ENCODE results near the gene CCNJL. TPM values are rescaled to one million over a fixed set of nuclear protein-coding genes. Genes with fewer than 3 reads are reported as not detected.

The CCNJL gene
- total and polyA plus RNA-seq, 2 experiments from 2014 or later: 8.1 to 10.8 TPM

GRCh38 chr5:160310140-160310539, 2.2 kb downstream of the CCNJL start:
- H3K9me3 ChIP-seq (ENCODE audit: low read depth): no peaks in the 10 kb centered on the region
- H3K4me2 ChIP-seq: peak overlapping the region; percentile 98
- no peak for TF ChIP-seq EZH2phosphoT487 (IDR thresholded peaks at IDR 0.05; ENCODE audit: low read depth, severe bottlenecking, unreplicated experiment)
- TF ChIP-seq EZH2 (IDR thresholded peaks at IDR 0.05; ENCODE audit: borderline replicate concordance): no peak
- TF ChIP-seq, protein P1, sequence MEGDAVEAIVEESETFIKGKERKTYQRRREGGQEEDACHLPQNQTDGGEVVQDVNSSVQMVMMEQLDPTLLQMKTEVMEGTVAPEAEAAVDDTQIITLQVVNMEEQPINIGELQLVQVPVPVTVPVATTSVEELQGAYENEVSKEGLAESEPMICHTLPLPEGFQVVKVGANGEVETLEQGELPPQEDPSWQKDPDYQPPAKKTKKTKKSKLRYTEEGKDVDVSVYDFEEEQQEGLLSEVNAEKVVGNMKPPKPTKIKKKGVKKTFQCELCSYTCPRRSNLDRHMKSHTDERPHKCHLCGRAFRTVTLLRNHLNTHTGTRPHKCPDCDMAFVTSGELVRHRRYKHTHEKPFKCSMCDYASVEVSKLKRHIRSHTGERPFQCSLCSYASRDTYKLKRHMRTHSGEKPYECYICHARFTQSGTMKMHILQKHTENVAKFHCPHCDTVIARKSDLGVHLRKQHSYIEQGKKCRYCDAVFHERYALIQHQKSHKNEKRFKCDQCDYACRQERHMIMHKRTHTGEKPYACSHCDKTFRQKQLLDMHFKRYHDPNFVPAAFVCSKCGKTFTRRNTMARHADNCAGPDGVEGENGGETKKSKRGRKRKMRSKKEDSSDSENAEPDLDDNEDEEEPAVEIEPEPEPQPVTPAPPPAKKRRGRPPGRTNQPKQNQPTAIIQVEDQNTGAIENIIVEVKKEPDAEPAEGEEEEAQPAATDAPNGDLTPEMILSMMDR (IDR thresholded peaks at IDR 0.05; ENCODE audit: poor library complexity): no peak
- no peak overlapping the region for H3K4me3 ChIP-seq
- no peaks in the 10 kb centered on the region for H3K9me2 ChIP-seq (replicated peaks; ENCODE audit: insufficient read depth)
- H2AFZ ChIP-seq: no peak overlapping the region
- H3K79me2 ChIP-seq: peaks cover 43% of the 10 kb centered on the region
- DNase-seq (ENCODE audit: low spot score): no peak
- no peaks in the 10 kb centered on the region for H4K20me1 ChIP-seq (ENCODE audit: insufficient read depth, poor library complexity, severe bottlenecking)
- peaks cover 12% of the 10 kb centered on the region for H3K4me1 ChIP-seq (ENCODE audit: insufficient read depth)
- H3K27me3 ChIP-seq: no peaks in the 10 kb centered on the region
- no peak overlapping the region for H3K27ac ChIP-seq
- H3K36me3 ChIP-seq (replicated peaks; ENCODE audit: insufficient read depth, low read depth): no peaks in the 10 kb centered on the region
- 96% methylated on average over 4 of the region's 4 CpGs for WGBS (ENCODE audit: low lambda C conversion rate, missing lambda C conversion rate)

DNA sequence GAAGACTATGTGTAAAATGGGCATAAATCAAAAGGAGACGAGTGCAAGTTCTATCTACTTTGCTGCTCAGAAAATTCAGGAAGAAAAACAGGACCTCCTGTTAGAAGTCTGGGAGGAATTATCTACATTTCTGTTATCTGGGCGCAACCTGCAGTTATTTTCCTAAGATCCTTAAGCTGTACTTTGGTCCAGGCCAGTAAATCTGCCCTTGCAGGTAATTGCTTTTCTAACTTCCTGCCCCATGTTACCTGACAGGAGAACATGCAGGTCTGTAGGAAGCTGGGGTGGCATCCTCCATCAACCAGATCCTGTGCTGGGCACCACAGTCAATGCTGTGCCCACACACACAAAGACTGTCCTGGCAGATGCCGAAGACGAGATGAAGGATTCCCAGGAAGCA, 5.7 kb downstream of the CCNJL start:
- peak; percentile 45 for DNase-seq (ENCODE audit: low spot score)
- H3K36me3 ChIP-seq (replicated peaks; ENCODE audit: insufficient read depth, low read depth): no peaks in the 10 kb centered on the region
- no peaks in the 10 kb centered on the region for H4K20me1 ChIP-seq (ENCODE audit: insufficient read depth, poor library complexity, severe bottlenecking)
- peaks cover 16% of the 10 kb centered on the region for H3K4me1 ChIP-seq (ENCODE audit: insufficient read depth)
- H3K4me2 ChIP-seq: peak overlapping the region; percentile 59
- no peaks in the 10 kb centered on the region for H3K9me2 ChIP-seq (replicated peaks; ENCODE audit: insufficient read depth)
- WGBS (ENCODE audit: low lambda C conversion rate, missing lambda C conversion rate): 70% methylated on average over 4 of the region's 4 CpGs
- peak overlapping the region; percentile 80 for H3K27ac ChIP-seq
- no peaks in the 10 kb centered on the region for H3K27me3 ChIP-seq
- no peaks in the 10 kb centered on the region for H3K9me3 ChIP-seq (ENCODE audit: low read depth)
- H2AFZ ChIP-seq: no peak overlapping the region
- H3K4me3 ChIP-seq: no peak overlapping the region
- TF ChIP-seq EZH2phosphoT487 (IDR thresholded peaks at IDR 0.05; ENCODE audit: low read depth, severe bottlenecking, unreplicated experiment) (no peak), EZH2 (IDR thresholded peaks at IDR 0.05; ENCODE audit: borderline replicate concordance) (no peak)
- TF ChIP-seq, protein P1 (IDR thresholded peaks at IDR 0.05; ENCODE audit: poor library complexity): no peak
- peaks cover 50% of the 10 kb centered on the region for H3K79me2 ChIP-seq

DNA sequence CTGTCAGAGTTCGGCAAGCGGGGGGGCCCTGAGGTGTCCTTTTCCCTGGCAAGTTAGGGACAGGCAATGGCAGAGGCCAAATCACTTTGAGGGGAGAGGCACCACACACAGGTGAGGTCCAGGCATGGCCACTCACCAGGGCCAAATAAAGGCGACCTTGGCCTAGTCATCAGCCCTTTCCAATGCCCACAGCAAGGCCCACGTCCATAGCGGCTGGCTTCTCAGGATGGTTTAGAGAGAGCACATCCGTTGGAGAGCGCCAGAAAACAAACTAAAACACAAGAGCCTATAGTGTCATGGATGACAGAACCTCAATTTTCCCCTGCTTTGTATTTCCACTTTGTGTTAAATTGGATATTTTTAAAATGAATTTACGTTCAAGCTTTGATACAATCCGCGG, 7.0 kb downstream of the CCNJL start:
- no peaks in the 10 kb centered on the region for H3K9me2 ChIP-seq (replicated peaks; ENCODE audit: insufficient read depth)
- H3K4me3 ChIP-seq: no peak overlapping the region
- peak overlapping the region; percentile 80 for H3K27ac ChIP-seq
- H3K27me3 ChIP-seq: no peaks in the 10 kb centered on the region
- no peak overlapping the region for H3K4me2 ChIP-seq
- TF ChIP-seq EZH2 (IDR thresholded peaks at IDR 0.05; ENCODE audit: borderline replicate concordance): no peak
- TF ChIP-seq, protein P1 (IDR thresholded peaks at IDR 0.05; ENCODE audit: poor library complexity): no peak
- TF ChIP-seq EZH2phosphoT487 (IDR thresholded peaks at IDR 0.05; ENCODE audit: low read depth, severe bottlenecking, unreplicated experiment): no peak
- H4K20me1 ChIP-seq (ENCODE audit: insufficient read depth, poor library complexity, severe bottlenecking): no peaks in the 10 kb centered on the region
- H3K4me1 ChIP-seq (ENCODE audit: insufficient read depth): peaks cover 16% of the 10 kb centered on the region
- no peak overlapping the region for H2AFZ ChIP-seq
- 93% methylated on average over 10 of the region's 10 CpGs for WGBS (ENCODE audit: low lambda C conversion rate, missing lambda C conversion rate)
- no peaks in the 10 kb centered on the region for H3K9me3 ChIP-seq (ENCODE audit: low read depth)
- H3K79me2 ChIP-seq: peaks cover 46% of the 10 kb centered on the region
- no peaks in the 10 kb centered on the region for H3K36me3 ChIP-seq (replicated peaks; ENCODE audit: insufficient read depth, low read depth)
- no peak for DNase-seq (ENCODE audit: low spot score)

GRCh38 chr5:160303690-160304089, 8.7 kb downstream of the CCNJL start:
- H2AFZ ChIP-seq: no peak overlapping the region
- no peaks in the 10 kb centered on the region for H3K27me3 ChIP-seq
- no peak overlapping the region for H3K27ac ChIP-seq
- no peaks in the 10 kb centered on the region for H4K20me1 ChIP-seq (ENCODE audit: insufficient read depth, poor library complexity, severe bottlenecking)
- H3K4me3 ChIP-seq: no peak overlapping the region
- no peak overlapping the region for H3K4me2 ChIP-seq
- TF ChIP-seq, protein P1 (IDR thresholded peaks at IDR 0.05; ENCODE audit: poor library complexity): no peak
- TF ChIP-seq EZH2phosphoT487 (IDR thresholded peaks at IDR 0.05; ENCODE audit: low read depth, severe bottlenecking, unreplicated experiment): no peak
- no peak for TF ChIP-seq EZH2 (IDR thresholded peaks at IDR 0.05; ENCODE audit: borderline replicate concordance)
- no peaks in the 10 kb centered on the region for H3K9me3 ChIP-seq (ENCODE audit: low read depth)
- H3K36me3 ChIP-seq (replicated peaks; ENCODE audit: insufficient read depth, low read depth): no peaks in the 10 kb centered on the region
- no peak for DNase-seq (ENCODE audit: low spot score)
- no peaks in the 10 kb centered on the region for H3K9me2 ChIP-seq (replicated peaks; ENCODE audit: insufficient read depth)
- H3K79me2 ChIP-seq: peaks cover 44% of the 10 kb centered on the region
- H3K4me1 ChIP-seq (ENCODE audit: insufficient read depth): peaks cover 16% of the 10 kb centered on the region
- 89% methylated on average over 3 of the region's 3 CpGs for WGBS (ENCODE audit: low lambda C conversion rate, missing lambda C conversion rate)

Measured in hepatocyte (in vitro differentiated cells).